ENCODE data around the gene KIRREL3. TPM values are rescaled to one million over a fixed set of nuclear protein-coding genes. Genes with fewer than 3 reads are reported as not detected.

Gene KIRREL3
- total RNA-seq, 2 donors from 2014 or later, result 0.28 TPM; not detected in 1

DNA sequence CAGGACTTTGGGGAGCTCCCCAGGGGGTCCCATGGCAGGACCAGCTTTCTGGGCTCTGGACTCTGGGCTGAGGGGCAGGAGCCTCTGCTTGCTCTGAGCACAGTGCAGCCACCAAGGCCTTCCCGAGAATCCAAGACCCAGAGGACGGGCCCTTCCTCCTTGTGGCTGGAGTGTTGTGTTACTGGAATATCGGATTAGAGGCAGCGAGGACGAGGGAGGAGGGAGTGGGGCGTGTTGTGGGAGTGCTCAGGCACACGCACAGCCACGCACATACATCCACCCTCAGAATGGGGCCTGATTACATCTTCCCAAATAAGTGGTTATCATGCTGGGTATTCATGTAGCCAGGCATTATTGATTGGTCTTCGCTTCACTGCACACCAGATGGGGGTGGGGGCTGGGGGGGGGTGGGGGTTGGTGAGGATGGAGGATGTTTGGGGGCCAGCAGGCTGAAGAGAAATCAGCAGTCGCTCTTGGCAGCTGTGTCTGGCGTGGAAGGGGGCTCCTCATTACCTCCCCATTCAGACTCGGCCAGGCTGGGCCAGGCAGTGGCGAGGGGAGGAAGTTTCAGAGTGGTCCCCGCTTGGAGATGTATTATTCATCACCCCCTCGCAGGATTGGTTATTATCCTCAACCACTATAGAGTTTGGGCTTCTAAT, 524.2 kb downstream of the KIRREL3 start:
- no peaks in the 10 kb centered on the region for H3K36me3 ChIP-seq
- no peaks in the 10 kb centered on the region for H3K4me1 ChIP-seq (replicated peaks)
- H3K9me3 ChIP-seq, result no peaks in the 10 kb centered on the region
- 91% methylated on average over 15 of the region's 15 CpGs for WGBS
- H3K4me3 ChIP-seq, result no peak overlapping the region
- no peak for DNase-seq (ENCODE audit: low spot score)
- TF ChIP-seq, protein P1, sequence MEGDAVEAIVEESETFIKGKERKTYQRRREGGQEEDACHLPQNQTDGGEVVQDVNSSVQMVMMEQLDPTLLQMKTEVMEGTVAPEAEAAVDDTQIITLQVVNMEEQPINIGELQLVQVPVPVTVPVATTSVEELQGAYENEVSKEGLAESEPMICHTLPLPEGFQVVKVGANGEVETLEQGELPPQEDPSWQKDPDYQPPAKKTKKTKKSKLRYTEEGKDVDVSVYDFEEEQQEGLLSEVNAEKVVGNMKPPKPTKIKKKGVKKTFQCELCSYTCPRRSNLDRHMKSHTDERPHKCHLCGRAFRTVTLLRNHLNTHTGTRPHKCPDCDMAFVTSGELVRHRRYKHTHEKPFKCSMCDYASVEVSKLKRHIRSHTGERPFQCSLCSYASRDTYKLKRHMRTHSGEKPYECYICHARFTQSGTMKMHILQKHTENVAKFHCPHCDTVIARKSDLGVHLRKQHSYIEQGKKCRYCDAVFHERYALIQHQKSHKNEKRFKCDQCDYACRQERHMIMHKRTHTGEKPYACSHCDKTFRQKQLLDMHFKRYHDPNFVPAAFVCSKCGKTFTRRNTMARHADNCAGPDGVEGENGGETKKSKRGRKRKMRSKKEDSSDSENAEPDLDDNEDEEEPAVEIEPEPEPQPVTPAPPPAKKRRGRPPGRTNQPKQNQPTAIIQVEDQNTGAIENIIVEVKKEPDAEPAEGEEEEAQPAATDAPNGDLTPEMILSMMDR (IDR thresholded peaks at IDR 0.05), result no peak
- TF ChIP-seq POLR2A (IDR thresholded peaks at IDR 0.05) (no peak), POLR2AphosphoS5 (IDR thresholded peaks at IDR 0.05) (no peak)
- H3K27ac ChIP-seq, result no peak overlapping the region
- intact Hi-C loops (cut with DNase I), result no loop called here
- no peaks in the 10 kb centered on the region for H3K27me3 ChIP-seq (replicated peaks; ENCODE audit: insufficient read depth)

DNA sequence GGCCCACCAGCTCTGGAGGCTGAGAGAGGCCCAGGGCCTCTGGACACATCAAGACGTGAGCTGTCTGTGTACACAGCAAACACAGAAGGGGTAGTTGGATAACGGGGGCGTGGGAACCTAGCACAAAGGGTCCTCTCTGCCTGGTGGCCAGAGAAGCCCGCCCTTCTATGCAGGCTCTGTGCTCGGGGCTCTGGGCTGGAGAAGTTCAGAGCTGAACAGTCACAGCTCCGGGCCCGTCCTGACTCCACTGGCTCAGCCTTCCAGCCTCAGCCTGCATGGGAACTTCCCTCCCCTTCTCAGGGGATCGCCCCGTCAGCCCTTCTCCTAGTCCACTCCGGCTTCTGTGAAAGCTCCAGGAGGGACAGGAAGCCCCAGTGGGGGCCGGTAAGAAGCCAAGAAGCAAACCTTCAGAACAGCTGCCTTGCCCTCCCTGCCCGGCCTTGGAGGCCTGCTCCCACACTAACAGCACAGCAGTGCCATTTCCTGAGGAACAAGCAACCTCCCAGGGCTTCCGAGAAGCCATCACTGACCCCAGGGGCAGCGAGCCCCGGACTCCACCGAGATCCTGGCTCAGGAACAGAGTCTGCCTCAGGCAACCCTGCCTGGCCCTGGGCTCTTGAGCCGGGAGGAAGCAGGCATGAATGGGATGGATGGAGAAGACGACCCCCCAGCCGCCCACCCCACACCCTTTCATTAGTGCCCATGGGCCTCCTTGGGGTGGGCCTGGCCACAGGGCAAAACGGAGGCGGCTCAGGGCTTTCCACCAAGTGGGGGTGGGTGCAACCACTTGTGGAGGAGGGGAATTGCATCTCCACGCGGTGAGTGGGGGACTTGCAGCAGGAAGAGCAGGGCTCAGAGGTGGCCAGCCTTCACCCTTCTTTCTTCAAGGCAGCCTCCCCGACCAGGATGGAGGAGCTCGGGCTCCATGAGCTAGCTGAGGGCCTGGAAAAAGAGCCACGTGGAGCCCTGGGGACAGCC, 525.3 kb downstream of the KIRREL3 start:
- no peaks in the 10 kb centered on the region for H3K36me3 ChIP-seq
- H3K27ac ChIP-seq, result no peak overlapping the region
- WGBS, result 78% methylated on average over 26 of the region's 26 CpGs
- H3K27me3 ChIP-seq (replicated peaks; ENCODE audit: insufficient read depth), result no peaks in the 10 kb centered on the region
- H3K4me1 ChIP-seq (replicated peaks), result no peaks in the 10 kb centered on the region
- DNase-seq (ENCODE audit: low spot score), result no peak
- no peak overlapping the region for H3K4me3 ChIP-seq
- intact Hi-C loops (cut with DNase I), result no loop called here
- TF ChIP-seq POLR2A (IDR thresholded peaks at IDR 0.05) (no peak), POLR2AphosphoS5 (IDR thresholded peaks at IDR 0.05) (no peak)
- TF ChIP-seq, protein P1 (IDR thresholded peaks at IDR 0.05), result no peak
- H3K9me3 ChIP-seq, result no peaks in the 10 kb centered on the region

DNA sequence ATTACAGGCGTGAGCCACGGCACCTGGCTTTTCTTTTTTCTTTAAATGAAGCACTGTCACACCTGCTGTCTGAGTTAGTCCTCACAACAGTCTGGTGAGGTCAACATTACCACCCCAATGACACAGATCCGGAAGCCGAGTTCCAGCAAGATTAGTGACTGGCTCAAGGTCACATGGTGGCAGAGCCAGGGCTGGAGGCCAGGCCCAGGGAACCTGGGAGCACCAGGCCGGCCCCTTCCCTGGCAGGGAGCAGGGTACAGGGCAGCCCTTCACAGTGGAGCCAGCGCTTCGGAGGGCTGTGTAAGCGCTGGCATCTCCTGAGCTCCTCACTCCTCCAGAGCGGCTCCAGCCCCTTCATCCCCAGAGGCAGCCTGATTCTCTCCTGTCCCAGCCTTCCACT, 526.4 kb downstream of the KIRREL3 start:
- 94% methylated on average over 9 of the region's 9 CpGs for WGBS
- intact Hi-C loops (cut with DNase I), result no loop called here
- Histone ChIP-seq H3K27ac (no peak overlapping the region), H3K9me3 (no peaks in the 10 kb centered on the region), H3K4me1 (replicated peaks) (no peaks in the 10 kb centered on the region), H3K27me3 (replicated peaks; ENCODE audit: insufficient read depth) (no peaks in the 10 kb centered on the region), H3K36me3 (no peaks in the 10 kb centered on the region), H3K4me3 (no peak overlapping the region)
- TF ChIP-seq POLR2A (IDR thresholded peaks at IDR 0.05) (no peak), POLR2AphosphoS5 (IDR thresholded peaks at IDR 0.05) (no peak)
- TF ChIP-seq, protein P1 (IDR thresholded peaks at IDR 0.05), result no peak
- no peak for DNase-seq (ENCODE audit: low spot score)

GRCh38 chr11:126473269-126473668, 527.3 kb downstream of the KIRREL3 start:
- Histone ChIP-seq H3K4me3 (no peak overlapping the region), H3K27me3 (replicated peaks; ENCODE audit: insufficient read depth) (no peaks in the 10 kb centered on the region)
- 91% methylated on average over 16 of the region's 16 CpGs for WGBS

More at GRCh38 chr11:126473269-126473668, 527.3 kb downstream of the KIRREL3 start:
- TF ChIP-seq, protein P1 (IDR thresholded peaks at IDR 0.05), result no peak
- TF ChIP-seq POLR2AphosphoS5 (IDR thresholded peaks at IDR 0.05), result no peak
- no peak for TF ChIP-seq POLR2A (IDR thresholded peaks at IDR 0.05)
- intact Hi-C loops (cut with DNase I), result no loop called here
- Histone ChIP-seq H3K27ac (no peak overlapping the region), H3K4me1 (replicated peaks) (no peaks in the 10 kb centered on the region), H3K36me3 (no peaks in the 10 kb centered on the region), H3K9me3 (no peaks in the 10 kb centered on the region)
- no peak for DNase-seq (ENCODE audit: low spot score)

Measured in prostate gland (tissue), 2 donors.